DMS53 (cell line): ENCODE measurements around the gene AEBP2.

Source experiments
- DNase-seq: peaks from one replicate; lab custom pipeline; 2025; lab: John Stamatoyannopoulos, UW

AEBP2 gene

GRCh38 chr12:19553175-19553574 lies 113.9 kb downstream of the AEBP2 start:
- DNase-seq = no peak

- no peak for DNase-seq
Observed at GRCh38 chr12:19561411-19561961, 122.2 kb downstream of the AEBP2 start.
